ENCODE results near the gene KLF5.

KLF5 gene

DNA sequence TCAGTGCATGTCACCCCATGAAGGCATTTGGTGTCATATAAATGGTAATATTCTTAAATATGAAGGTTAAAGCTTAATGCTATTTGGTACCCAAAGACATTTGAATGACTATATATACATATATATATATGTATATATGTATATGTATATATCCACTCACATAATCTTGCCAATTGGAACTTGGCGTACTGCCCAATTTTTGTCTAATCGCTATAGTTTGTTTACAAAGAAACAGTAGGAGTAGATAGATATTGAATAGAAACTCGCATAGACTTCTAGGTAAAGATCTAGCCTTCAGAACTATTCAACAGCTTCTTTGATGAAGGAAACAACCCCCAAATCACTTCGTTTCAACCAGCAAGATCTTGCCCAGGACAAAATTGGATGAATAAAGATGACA, 24.1 kb downstream of the KLF5 start:
- no peak for DNase-seq

DNA sequence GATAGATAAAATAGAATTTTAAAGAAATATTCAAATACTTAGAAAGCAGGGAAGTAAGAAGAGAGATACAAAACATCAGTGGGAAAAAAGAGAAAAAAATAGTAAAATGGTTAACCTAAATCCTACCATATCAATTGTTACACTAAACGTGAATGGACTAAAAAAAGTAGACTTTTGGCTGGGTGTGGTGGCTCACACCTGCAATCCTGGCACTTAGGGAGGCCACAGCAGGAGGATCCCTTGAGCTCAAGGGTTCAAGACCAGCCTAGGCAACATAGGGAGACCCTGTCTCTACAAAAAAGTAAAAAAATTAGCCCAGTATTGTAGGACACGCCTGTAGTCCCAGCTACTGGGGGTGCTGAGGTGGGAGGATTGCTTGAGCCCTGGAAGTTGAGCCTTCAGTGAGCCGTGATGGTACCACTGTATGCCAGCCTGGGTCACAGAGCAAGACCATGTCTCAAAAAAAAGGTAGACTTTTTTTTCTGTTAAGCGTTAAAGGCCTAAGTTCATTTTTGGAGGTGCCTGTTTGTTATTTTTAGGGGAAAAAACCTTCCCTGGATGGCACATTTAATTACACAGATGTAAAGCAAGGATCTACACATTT, 29.6 kb downstream of the KLF5 start:
- DNase-seq: no peak

GRCh38 chr13:73089213-73089612, 30.4 kb downstream of the KLF5 start:
- no peak for DNase-seq

GRCh38 chr13:73090116-73090822, 31.5 kb downstream of the KLF5 start:
- DNase-seq: no peak

GRCh38 chr13:73090823-73091187, 32.0 kb downstream of the KLF5 start:
- DNase-seq: no peak

- no peak for DNase-seq
Measured at GRCh38 chr13:73092829-73093228, 34.0 kb downstream of the KLF5 start.

DNA sequence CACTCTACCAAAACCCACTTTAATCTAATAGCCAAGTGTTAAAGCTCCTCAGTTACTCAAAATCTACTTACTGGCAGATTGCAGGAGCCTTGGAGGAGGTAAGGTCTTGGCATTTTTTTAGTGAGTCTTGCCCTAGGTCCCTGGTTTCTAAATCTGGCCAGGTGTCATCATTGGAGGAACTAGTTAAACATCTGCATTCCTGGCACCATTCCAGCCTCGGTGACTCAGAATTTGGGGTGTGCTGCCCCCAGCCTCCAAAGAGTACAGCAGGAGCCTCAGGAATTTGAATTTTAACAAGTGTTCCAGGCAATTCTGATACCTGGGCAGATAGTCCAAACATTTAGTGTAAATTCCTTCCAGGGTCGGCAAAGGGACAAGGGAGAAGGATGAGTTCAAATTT, 37.4 kb downstream of the KLF5 start:
- no peak for DNase-seq

- no peak for DNase-seq
Measured at GRCh38 chr13:73096638-73097037, 37.8 kb downstream of the KLF5 start.

- peak in 1 of 58 donors; percentile 11 for DNase-seq
Measured at GRCh38 chr13:73100781-73101180, 42.0 kb downstream of the KLF5 start.

DNA sequence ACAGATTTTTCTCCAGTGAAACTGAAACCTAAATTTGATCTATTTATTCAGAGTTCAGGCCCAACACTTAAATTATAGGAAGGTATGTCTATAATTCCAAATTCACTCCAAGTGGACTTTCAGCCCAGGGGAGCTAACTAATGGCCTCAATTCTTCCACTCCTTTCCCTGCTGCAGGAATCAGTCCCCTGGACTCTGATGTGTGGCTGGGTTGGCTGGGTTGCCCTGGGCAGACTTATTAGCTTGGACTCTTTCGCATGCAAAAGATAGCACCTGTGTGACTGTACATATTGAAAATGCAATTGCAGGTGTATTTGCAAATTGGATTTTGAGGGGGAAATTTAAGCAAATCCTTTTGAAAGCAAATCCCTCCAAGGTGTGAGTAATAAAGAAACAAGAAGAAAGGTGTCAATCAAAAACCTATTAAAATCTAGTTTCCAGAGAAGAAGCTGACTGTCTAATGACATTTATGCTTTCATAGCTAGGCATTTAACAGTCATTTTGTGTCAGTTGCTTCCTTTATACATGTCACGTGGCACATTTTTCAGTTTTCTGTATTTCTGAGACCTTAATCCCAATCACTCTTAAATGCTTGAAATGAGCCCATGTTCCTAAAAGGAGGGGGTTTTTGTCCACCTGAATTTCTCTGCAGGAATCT, 42.7 kb downstream of the KLF5 start:
- no peak for DNase-seq

DNA sequence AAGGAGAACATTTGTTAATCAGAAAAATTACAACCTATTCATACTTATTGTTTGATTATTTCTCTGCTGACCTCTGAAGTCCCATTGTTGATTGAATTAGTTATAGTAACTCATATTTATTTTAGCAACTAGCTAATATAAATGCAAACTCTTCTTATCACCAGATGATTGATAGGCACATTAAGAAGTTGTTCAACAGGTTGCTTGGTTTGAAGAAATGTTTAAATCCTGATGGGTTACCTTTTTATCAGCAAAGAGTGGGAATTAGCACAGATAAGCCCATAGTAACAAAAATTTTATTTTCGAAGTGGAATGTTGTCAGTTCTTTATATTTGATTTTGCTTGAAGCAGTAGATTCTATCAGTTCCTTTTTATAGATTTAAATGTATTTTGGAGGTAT, 44.4 kb downstream of the KLF5 start:
- no peak for DNase-seq

- DNase-seq: no peak
Measured at GRCh38 chr13:73106513-73107178, 47.8 kb downstream of the KLF5 start.

- no peak for DNase-seq
Measured at GRCh38 chr13:73107481-73107880, 48.7 kb downstream of the KLF5 start.

GRCh38 chr13:73107970-73108369, 49.2 kb downstream of the KLF5 start:
- no peak for DNase-seq

- no peak for DNase-seq
Measured at GRCh38 chr13:73109288-73109899, 50.6 kb downstream of the KLF5 start.

DNA sequence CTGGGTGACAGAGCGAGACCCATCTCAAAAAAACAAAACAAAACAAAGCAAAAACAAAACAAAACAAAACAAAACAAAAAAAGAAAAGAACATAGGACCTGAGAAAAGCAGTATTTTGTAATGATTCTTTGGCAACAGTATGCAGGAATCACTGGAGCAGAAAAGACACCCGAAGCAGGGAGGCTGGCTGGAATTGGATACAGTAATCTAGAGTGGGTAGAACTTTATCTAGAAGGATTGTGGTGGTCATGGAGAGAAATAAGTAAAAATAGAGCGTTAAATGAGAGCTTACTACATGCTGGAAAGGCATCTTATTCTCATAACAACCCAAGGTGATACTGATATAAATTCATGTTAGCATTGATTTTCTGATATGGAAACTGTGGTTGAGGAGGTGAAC, 51.2 kb downstream of the KLF5 start:
- no peak for DNase-seq

DNA sequence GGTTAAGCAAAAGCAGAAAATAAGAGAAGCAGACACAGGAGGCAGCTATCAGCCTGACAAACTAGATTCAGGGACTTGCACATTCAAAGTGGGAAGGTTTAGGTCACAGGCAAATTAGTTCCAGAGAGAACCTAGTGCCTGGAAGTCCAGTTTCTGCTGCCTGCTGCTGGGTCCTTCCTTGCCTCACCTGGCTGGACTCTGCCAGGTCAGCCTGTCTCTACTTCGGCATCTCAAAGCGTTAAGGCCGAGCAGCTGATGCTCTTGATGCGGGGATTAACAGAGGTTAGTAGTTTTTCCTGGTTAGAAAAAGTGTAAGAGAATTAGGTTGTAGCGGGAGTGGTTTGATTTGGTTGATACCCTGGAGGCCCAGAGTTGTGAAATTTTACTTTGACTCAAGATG, 52.0 kb downstream of the KLF5 start:
- DNase-seq: no peak

DNA sequence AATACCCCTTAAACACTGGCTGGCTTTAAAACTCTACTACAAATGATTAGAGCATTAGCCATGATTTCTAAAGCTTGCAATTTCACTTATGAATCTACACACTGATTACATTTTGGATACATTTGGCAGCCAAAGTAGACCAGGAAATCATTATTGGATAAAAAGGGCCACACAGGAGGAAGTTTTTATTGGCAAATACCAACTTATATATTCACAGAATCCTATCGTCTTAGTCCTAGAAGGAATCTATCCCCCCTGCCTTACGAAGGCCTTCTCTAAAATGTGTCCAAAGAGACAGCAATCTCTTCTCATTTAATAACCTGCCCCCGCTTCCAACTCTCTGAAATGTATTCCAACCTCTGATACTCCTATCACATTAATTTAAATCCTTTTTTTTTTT, 52.5 kb downstream of the KLF5 start:
- no peak for DNase-seq

GRCh38 chr13:73119612-73120011, 60.8 kb downstream of the KLF5 start:
- DNase-seq: no peak

Data from anterior cingulate cortex (tissue), 58 donors.